VCaP (cell line): ENCODE data around the gene C15orf40.

Source experiments
- H3K27ac ChIP-seq: fragments of 450-650 bp; 2 replicates; pipeline ENCODE4 v1.5.1; 2017
- CTCF ChIP-seq: fragments of 450-650 bp; conservative IDR thresholded peaks from 2 replicates; pipeline ENCODE4 v1.5.1; 2017; ENCODE audit warnings: mild to moderate bottlenecking, moderate library complexity

C15orf40 gene

GRCh38 chr15:82972990-82973389 lies 38.4 kb downstream of the C15orf40 start:
- no peak overlapping the region for H3K27ac ChIP-seq

GRCh38 chr15:82971218-82971984 lies 40.0 kb downstream of the C15orf40 start:
- no peak for TF ChIP-seq CTCF
- H3K27ac ChIP-seq = peak overlapping the region; percentile 35

More at GRCh38 chr15:82972990-82973389, 38.4 kb downstream of the C15orf40 start:
- no peak for TF ChIP-seq CTCF

- H3K27ac ChIP-seq = peak overlapping the region; percentile 35
- no peak for TF ChIP-seq CTCF
Measured at GRCh38 chr15:82970696-82971095, 40.7 kb downstream of the C15orf40 start.

GRCh38 chr15:82970078-82970686 lies 41.3 kb downstream of the C15orf40 start:
- TF ChIP-seq CTCF = no peak
- H3K27ac ChIP-seq = peak overlapping the region; percentile 35

- H3K27ac ChIP-seq = no peak overlapping the region
- TF ChIP-seq CTCF = no peak
Measured at GRCh38 chr15:82969353-82969752, 42.1 kb downstream of the C15orf40 start.

- TF ChIP-seq CTCF = no peak
- no peak overlapping the region for H3K27ac ChIP-seq
Measured at GRCh38 chr15:82968066-82968465, 43.4 kb downstream of the C15orf40 start.

GRCh38 chr15:82966671-82967071 lies 44.8 kb downstream of the C15orf40 start:
- H3K27ac ChIP-seq = no peak overlapping the region
- TF ChIP-seq CTCF = no peak
